Left renal cortex interstitium (tissue), 4 donors: ENCODE data around the gene PPM1L. TPM values are rescaled to one million over a fixed set of nuclear protein-coding genes. Genes with fewer than 3 reads are reported as not detected.
"Not testable (repeated sequence)": the region's sequence is repeated elsewhere in the genome, so short reads cannot be mapped to it uniquely, and the experiment has no call there.

Experiments used
- DNase-seq, 4 donors: peaks; one replicate each; pipeline ENCODE4 v3.0.0-alpha.2; 2013; ENCODE audit warnings: low read depth in 4 of 4, low spot score in 2 of 4, missing footprints in 1 of 4
- polyA plus RNA-seq, 4 donors: library from polyadenylated mRNA; unstranded; fragments of 120-200 nt; gene quantifications; one replicate each; pipeline ENCODE4 v1.2.1, GENCODE V29; 2013; ENCODE audit not compliant: insufficient read length in 4 of 4

PPM1L gene
- polyA plus RNA-seq, 4 donors: 6.5 to 9.2 (median 7.4) TPM

- DNase-seq: no peak
Measured at GRCh38 chr3:161025911-161026310, 269.9 kb downstream of the PPM1L start.

- no peak for DNase-seq
Measured at GRCh38 chr3:161026612-161027510, 270.8 kb downstream of the PPM1L start.

DNA sequence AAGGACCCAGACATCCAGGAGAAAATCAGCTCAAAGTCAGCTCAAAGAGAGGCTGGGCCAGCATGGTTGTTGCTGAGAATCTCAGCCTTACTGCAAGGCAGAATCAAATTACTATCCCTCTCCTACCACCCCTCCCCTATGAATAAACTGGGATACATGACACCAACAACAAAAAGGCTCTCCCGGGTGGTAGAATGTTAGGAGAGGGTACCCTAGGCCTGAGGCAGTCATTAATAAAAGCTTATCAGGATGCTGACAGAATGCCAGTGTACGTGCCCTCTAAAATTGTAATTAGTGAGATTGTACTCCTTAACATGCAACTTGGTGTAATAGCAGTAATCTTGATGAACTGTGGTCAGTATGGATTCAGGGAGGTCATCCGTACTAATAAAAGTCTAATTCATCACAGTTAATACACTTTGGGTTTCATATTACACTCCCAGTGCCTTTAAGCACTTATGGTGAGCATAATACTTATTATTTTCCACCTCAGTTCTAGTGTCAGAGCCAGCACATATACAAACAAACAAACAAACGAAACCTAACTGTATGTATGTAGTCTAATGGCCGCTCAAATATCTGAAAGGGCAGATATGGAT, 272.6 kb downstream of the PPM1L start:
- no peak for DNase-seq

DNA sequence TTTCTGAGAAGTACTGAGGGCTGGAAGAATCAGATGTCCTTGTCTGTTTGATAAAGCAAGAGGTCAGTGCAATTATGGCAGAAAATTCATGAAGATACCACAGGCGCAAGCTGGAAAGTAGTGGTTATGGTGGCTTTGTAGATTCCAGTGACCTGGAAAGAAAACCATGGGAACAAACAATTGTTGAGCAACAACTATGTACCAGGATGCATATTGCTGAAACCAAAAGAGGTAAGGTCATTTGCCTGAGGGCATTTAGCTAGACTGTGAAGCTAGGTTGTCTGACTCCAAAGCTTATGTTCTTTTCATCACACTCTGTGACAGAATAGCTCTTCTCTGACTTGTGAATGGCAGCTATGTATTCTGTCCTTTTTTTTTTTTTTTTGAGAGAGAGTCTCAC, 275.1 kb downstream of the PPM1L start:
- DNase-seq: no peak

DNA sequence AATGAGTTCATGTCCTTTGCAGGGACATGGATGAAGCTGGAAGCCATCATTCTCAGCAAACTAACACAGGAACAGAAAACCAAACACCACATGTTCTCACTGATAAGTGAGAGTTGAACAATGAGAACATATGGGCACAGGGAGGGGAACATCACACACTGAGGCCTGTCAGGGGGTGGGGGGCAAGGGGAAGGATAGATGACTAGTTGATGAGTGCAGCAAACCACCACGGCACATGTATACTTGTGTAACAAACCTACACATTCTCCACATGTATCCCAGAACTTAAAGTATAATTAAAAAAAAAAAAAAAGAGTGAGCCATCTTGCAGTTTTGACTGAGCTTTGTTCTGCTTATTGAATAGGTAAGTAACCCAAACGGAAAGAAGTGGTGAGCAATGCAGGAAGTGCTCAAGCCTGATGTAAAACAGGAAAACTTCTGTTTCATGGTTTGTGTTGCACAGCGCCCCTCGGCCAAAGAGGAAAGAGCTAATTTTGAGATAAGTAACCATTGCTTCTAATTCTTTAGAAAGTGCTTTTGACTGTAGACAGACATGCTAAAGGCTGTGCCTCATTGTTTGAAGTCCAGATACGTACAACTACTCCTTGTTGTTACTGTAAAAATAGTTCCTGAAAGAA, 279.0 kb downstream of the PPM1L start:
- DNase-seq: not testable (repeated sequence)

DNA sequence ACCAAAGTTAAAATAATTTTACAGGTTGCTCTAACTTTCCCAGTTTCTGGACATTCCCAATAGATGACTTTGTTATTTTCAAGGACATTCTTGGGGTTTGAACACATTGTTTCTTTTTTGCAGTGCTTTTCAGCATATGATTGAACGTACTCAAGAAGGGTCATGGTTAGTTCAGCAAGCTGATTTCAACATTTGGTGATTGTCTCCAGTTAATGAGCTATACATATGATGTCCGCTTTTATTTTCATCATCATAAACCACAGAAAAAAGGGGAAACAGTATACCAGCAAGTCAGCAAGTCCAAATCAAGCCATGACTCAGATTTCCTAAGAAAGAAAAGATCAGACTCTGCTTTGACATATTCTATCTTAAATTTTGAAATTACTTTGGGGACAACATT, 279.7 kb downstream of the PPM1L start:
- no peak for DNase-seq

- DNase-seq: no peak
Measured at GRCh38 chr3:161038725-161039124, 282.7 kb downstream of the PPM1L start.

- peak in 1 of 4 donors; percentile 24 for DNase-seq
Measured at GRCh38 chr3:161042023-161042501, 286.0 kb downstream of the PPM1L start.

- DNase-seq: no peak
Measured at GRCh38 chr3:161043336-161044035, 287.5 kb downstream of the PPM1L start.

DNA sequence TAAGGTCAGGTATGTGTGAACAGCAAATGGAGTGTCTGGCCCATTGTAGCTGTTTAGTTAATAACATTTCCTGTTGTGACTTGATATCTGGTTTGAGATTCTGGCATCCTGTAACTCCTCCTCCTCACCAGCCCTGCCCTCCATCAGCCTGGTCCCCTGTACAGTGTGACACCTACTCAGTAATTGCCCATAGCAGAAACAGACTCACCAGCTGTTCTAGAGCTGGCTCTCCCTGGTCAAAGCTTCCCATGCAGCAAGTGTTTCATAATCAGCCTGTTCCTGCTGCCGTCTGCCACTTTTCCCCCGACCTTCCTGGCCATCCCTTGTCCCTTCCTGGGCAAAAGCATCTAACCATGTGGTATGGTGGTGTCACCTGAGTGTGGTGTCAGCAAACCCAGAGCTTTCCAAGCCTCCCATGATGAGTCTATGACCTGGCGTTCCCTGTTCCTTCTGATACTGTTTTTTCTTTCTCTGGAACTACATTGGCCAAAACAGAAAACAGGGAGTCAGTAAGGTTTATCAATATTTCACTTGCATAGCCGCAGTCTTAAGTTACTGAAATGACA, 293.7 kb downstream of the PPM1L start:
- DNase-seq: no peak

GRCh38 chr3:161050935-161051334, 294.9 kb downstream of the PPM1L start:
- DNase-seq: no peak

DNA sequence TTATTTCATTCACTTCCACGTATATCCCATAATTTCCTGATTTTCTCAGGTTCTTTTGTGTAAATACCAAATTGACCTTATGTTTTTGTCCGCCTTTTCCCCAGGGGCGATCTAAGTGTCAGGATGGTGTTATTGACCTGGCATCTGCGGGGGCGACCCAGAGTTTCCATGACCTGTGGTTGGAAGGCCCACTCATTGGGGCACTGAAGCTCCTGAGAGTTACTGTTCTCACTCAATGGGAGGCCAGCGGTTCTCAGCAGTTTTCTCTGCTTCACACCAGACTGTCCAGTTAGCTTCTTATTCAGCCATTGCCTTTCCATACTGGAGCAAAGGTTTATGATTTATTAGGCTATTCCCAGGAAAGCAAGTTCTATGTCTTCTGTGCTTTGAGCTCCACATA, 295.8 kb downstream of the PPM1L start:
- DNase-seq: no peak

GRCh38 chr3:161054860-161055604, 299.0 kb downstream of the PPM1L start:
- DNase-seq: no peak

GRCh38 chr3:161064413-161064812, 308.4 kb downstream of the PPM1L start:
- no peak for DNase-seq

DNA sequence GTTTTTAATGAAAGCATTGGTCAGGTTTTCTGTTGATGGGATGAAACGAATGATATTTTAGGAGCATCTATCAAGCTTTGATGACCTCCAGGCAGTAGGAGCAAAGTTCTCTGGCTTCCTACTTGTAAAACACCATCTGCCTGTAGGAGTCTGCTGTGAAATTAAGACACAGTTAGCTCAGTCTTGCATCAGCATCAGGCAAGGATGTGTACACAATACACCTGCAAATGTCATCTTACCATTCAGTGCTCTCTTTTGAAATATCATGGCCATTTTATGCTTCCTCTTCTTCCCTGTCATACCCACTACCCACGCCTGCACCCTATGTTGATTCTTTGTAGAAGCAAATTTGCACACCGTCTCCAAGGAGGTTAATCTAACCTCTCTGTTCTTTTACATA, 310.9 kb downstream of the PPM1L start:
- no peak for DNase-seq

- DNase-seq: no peak
Measured at GRCh38 chr3:161067335-161067734, 311.3 kb downstream of the PPM1L start.

DNA sequence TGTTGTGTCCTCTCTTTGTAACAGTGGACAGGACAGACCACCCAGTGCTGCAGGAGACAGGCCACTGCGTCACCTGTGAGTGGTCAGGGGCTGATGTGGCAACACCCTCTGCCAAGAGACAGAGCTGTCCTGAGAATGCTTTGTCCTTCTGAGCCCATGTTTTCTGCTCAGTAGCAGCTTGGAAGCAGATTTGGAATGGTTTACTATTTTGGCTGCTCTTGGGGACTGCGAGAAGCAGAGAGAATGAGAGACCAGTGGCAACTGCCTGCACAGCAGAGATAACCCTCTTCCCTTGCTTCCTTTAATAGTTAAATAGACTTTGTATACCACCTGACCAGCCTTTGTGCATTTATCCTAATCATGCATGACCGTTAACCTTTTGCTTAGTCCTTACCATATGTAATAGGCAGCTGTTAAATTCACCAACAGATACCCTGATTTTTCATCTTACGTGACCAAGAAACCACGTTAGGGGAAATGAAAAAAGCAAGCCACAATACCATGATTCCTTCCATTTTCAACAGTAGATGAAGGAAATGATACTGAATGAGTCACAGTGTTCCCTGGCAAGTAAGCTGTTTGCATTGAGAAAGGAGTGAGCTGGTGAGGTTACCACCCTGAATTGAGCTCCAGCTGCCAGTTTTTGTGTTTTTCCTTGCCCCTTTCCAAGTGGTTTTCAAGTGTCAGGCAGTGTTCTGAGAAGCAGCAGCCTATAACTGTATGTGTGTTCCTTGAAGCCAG, 313.6 kb downstream of the PPM1L start:
- no peak for DNase-seq

DNA sequence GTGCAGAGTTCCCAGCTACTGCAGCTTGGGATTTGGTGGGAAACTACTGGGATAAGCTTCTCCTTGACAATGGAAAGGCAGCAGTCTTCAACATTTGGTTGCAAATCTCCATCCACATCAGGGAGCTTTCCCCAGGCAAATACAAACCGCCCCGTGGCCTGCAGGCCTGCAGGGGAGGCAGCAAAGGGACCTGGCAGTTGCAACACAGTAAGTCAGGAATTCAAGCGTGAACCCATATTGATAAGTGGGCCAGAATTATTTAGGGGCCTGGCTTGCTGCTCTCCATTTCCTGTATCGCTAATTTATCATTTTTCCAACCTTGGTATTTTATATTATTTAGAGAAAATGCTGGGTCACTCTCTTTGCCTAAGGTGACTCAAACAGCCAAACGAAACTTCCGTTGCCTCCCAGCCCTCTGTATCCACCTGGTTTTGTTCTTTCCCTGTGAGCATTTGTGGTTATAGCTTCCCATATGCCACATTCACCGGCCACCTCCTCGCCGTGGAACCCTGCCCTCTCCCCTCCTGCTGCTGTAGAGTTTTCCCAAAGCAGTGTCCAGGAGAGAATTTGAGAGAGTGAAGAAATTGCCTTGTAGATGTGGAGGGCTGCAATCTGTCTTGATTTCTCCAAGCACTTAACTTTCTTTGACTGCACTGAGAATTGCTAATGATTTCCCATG, 314.4 kb downstream of the PPM1L start:
- DNase-seq: no peak
